ENCODE data around the gene ATP9A. TPM values are rescaled to one million over a fixed set of nuclear protein-coding genes. Genes with fewer than 3 reads are reported as not detected.
"Not testable (repeated sequence)": the region's sequence is repeated elsewhere in the genome, so short reads cannot be mapped to it uniquely, and the experiment has no call there.

ATP9A gene
- total RNA-seq, 1 donor from 2014 or later = 21.2 TPM

GRCh38 chr20:51759769-51760510 is 8.2 kb downstream of the ATP9A start:
- intact Hi-C loops (cut with DNase I) = no loop called here
- DNase-seq (ENCODE audit: missing footprints) (no peak), ATAC-seq (no peak)

DNA sequence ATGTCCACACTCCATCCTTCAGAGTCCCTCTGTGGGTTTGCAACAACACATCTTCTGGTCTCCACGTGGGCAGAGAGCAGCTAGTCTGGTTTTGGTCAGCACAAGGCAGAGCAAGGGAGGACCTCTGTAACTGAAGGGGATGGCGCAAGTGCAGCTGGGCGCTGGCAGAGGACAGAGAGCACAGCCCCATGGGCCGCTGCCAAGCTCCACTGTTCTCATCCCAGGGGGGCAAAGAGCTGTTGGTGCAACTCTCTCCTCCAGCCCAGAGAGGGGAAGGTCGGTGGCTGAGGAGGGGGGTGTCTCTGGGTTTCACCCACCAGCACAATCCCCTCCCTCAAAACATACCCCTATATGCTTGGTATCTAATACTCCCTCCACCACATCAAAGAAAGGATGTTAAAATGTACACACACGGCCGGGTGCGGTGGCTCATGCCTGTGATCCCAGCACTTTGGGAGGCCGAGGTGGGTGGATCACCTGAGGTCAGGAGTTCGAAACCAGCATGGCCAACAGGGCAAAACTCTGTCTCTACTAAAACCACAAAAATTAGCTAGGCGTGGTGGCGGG is 9.1 kb downstream of the ATP9A start:
- intact Hi-C loops (cut with DNase I) = no loop called here
- peak; percentile 44 for ATAC-seq
- no peak for DNase-seq (ENCODE audit: missing footprints)

- no peak for ATAC-seq
- no peak for DNase-seq (ENCODE audit: missing footprints)
- intact Hi-C loops (cut with DNase I) = no loop called here
These were observed 11.0 kb downstream of the ATP9A start for GRCh38 chr20:51757226-51757625.

- intact Hi-C loops (cut with DNase I) = no loop called here
- ATAC-seq (no peak), DNase-seq (ENCODE audit: missing footprints) (no peak)
These were observed 11.5 kb downstream of the ATP9A start for GRCh38 chr20:51756653-51757052.

GRCh38 chr20:51753220-51753619 is 15.0 kb downstream of the ATP9A start:
- DNase-seq (ENCODE audit: missing footprints); intact Hi-C loops (cut with DNase I); ATAC-seq: not testable (repeated sequence)

DNA sequence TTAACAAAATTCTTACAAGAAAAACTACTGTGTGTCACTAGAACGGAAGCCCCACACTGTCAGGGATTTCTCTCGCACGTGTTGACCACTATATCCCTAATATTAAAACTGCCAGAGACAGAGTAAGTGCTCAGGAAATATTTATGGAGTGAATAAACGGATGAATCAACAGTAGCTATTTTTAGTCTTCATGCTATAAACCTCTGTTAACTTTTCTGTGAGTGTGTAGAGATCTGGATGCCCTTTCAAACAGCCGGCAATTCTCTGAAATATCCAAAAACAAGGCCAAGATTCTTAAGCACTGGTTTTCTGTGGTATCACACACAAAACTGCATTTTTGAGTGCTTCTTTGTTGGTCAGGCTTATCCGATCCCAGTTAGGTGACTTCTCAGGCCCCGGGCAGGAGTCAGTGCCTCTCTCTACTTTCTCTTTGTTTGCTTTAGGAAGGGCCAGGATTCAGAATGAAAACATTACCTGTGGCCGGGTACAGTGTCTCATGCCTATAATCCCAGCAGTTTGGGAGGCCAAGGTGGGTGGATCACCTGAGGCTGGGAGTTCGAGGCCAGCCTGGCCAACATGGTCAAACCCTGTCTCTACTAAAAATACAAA is 15.7 kb downstream of the ATP9A start:
- intact Hi-C loops (cut with DNase I) = no loop called here
- no peak for DNase-seq (ENCODE audit: missing footprints)
- no peak for ATAC-seq

GRCh38 chr20:51750770-51751388 is 17.3 kb downstream of the ATP9A start:
- intact Hi-C loops (cut with DNase I) = no loop called here
- DNase-seq (ENCODE audit: missing footprints) (no peak), ATAC-seq (no peak)

DNA sequence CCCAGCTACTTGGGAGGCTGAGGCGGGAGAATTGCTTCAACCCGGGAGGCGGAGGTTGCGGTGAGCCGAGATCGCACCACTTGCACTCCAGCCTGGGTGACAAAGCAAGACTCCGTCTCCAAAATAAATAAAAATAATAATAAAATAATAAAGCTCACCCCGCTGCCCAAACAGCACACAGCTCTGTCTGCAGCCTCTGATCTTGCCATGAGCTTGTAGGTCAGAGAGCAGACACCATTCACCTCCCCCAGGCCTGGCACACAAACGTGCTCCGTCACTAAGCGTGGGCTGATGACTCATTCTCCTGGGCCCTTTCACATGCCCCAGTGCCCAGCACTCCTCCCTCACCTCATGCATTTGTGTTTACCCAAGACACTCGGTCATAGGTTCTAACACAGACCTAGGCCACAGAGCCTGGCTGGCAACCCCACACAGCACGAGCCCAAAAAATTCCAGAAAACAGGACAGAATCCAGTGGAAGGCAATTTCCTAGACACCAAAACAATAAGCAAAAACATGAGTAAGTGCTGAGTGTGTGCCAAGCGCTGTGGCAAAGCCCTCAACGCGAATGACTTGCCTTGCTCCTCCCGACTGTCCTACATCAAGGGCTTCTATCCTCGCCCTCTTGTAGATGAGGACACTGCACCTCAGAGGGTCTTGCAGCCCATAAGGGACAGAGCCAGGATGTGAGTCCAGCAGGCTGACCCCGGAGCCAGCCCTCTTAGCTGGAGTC is 18.0 kb downstream of the ATP9A start:
- ATAC-seq (peak; percentile 78), DNase-seq (ENCODE audit: missing footprints) (peak; percentile 81)
- intact Hi-C loops (cut with DNase I) = no loop called here

- ATAC-seq = peak; percentile 31
- intact Hi-C loops (cut with DNase I) = no loop called here
- no peak for DNase-seq (ENCODE audit: missing footprints)
These were observed 18.5 kb downstream of the ATP9A start for GRCh38 chr20:51749674-51750036.

DNA sequence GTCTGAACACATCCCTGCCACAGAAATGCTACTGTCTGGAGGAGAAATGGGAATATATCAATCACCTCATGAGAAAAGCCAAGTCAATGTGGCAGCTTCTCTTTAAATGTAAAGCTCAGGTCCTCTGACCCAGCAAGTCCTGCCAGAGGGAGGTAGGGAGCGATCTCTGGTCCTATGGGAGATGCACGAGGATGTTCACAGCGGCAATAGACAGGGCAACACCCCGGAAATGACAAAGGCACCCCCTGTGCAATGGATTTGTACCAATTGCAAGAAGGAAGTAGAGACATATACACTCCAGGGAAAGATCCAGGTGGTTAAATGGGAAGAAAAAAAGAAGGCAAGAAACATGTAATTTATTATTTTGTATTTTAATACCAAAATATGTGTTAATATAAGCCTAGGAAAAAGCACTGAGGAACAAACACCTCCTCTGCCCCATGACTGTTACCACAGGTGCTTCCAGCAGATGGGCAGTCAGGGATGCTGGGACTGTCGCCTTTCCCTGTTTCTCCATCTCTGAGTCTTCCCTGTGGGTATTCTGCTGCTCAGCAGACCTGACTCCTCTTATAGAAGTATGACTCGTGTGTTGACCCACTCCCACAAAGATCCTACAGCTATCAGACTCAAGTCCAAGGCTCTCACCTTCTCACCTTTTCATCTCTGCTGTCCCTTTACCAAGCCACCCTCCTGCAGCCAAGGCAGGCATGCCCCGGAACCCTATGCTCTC is 20.8 kb downstream of the ATP9A start:
- no peak for DNase-seq (ENCODE audit: missing footprints)
- no peak for ATAC-seq
- intact Hi-C loops (cut with DNase I) = no loop called here

GRCh38 chr20:51745804-51746203 is 22.4 kb downstream of the ATP9A start:
- no peak for DNase-seq (ENCODE audit: missing footprints)
- intact Hi-C loops (cut with DNase I) = no loop called here
- ATAC-seq = no peak

- intact Hi-C loops (cut with DNase I) = no loop called here
- no peak for DNase-seq (ENCODE audit: missing footprints)
- no peak for ATAC-seq
These were observed 27.4 kb downstream of the ATP9A start for GRCh38 chr20:51740838-51741237.

DNA sequence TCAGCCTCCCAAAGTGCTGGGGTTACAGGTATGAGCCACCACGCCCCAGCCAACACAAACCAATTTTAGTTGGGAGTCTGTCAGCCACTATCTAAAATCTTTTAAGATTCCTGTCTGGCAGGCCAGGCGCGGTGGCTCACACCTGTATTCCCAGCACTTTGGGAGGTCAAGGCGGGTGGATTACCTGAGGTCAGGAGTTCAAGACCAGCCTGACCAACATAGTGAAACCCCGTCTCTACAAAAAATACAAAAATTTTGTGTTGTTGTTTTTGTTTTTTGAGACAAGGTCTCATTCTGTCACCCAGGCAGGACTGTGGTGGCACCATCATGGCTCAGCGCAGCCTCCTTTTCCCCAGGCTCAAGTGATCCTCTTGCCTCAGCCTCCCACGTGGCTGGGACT is 27.9 kb downstream of the ATP9A start:
- intact Hi-C loops (cut with DNase I); DNase-seq (ENCODE audit: missing footprints); ATAC-seq: not testable (repeated sequence)

- no peak for ATAC-seq
- intact Hi-C loops (cut with DNase I) = no loop called here
These were observed 28.4 kb downstream of the ATP9A start for GRCh38 chr20:51739722-51740249.

GRCh38 chr20:51738877-51739447 is 29.2 kb downstream of the ATP9A start:
- ATAC-seq (no peak), DNase-seq (ENCODE audit: missing footprints) (no peak)
- intact Hi-C loops (cut with DNase I) = no loop called here

More at GRCh38 chr20:51739722-51740249, 28.4 kb downstream of the ATP9A start:
- no peak for DNase-seq (ENCODE audit: missing footprints)

DNA sequence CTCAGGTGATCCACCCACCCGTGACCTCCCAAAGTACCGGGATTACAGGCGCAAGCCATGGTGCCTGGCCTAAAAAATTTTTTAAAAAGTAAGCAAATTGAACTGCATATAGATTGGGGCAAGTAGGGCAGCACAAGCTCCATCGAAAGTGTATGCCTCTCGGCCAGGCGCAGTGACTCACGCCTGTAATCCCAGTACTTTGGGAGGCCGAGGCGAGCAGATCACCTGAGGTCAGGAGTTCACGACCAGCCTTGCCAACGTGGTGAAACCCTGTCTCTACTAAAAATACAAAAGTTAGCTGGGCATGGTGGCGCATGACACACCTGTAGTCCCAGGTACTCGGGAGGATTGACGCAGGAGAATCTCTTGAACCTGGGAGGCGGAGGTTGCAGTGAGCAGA is 29.9 kb downstream of the ATP9A start:
- intact Hi-C loops (cut with DNase I); ATAC-seq; DNase-seq (ENCODE audit: missing footprints): not testable (repeated sequence)

- ATAC-seq (no peak), DNase-seq (ENCODE audit: missing footprints) (no peak)
- intact Hi-C loops (cut with DNase I) = no loop called here
These were observed 31.2 kb downstream of the ATP9A start for GRCh38 chr20:51736947-51737346.
